GM19438 (cell line): ENCODE data around the gene SLC16A5.

ENCODE experiments used
- ATAC-seq: cut with Tn5 transposase; IDR thresholded peaks from one replicate; pipeline ENCODE4 v1.9.1; 2021; ENCODE audit warnings: low read depth; ENCODE audit not compliant: unreplicated experiment

Gene SLC16A5

GRCh38 chr17:75155191-75155601 is 67.4 kb downstream of the SLC16A5 start:
- ATAC-seq, result no peak
